ENCODE results near the gene PPP3CA. TPM values are rescaled to one million over a fixed set of nuclear protein-coding genes. Genes with fewer than 3 reads are reported as not detected.

Gene PPP3CA
- total RNA-seq, 2 experiments from 2014 or later, result 12.9 to 13.8 TPM

- Histone ChIP-seq H3K27ac (ENCODE audit: low read depth in 1 of 2, low read length in 2 of 2) (no peak overlapping the region), H3K27me3 (ENCODE audit: control insufficient read depth in 1 of 2, insufficient read depth in 2 of 2, low read length in 2 of 2) (no peaks in the 10 kb centered on the region), H3K9me3 (ENCODE audit: control insufficient read depth in 1 of 2, insufficient read depth in 1 of 2, low read length in 2 of 2) (peaks cover 0 to 5% of the 10 kb centered on the region in 2 experiments), H3K4me1 (ENCODE audit: insufficient read depth, low read length) (no peaks in the 10 kb centered on the region), H3K36me3 (ENCODE audit: insufficient read depth, low read length) (no peaks in the 10 kb centered on the region), H3K4me3 (ENCODE audit: low read length) (no peak overlapping the region)
- CTCF ChIA-PET, result interaction anchor here (0.7 kb wide), 1 partner anchor 31 kb away, joined by 3 read pairs; no protein-coding TSS in a partner anchor
- ATAC-seq (ENCODE audit: poor library complexity) (no peak), DNase-seq (no peak)
- H3K36me3 Mint-ChIP-seq (ENCODE audit: low read depth), result no peaks in the 10 kb centered on the region
- no peak overlapping the region for H3K27ac Mint-ChIP-seq
- POLR2A ChIA-PET, result interaction anchor here (0.6 to 0.8 kb wide), 2 partner anchors 54 to 1020 kb away, joined by 4 to 7 read pairs; no protein-coding TSS in a partner anchor
- H3K4me1 Mint-ChIP-seq (ENCODE audit: low read depth), result peaks cover 61% of the 10 kb centered on the region
- H3K27me3 Mint-ChIP-seq, result no peaks in the 10 kb centered on the region
- TF ChIP-seq CTCF (IDR thresholded peaks at IDR 0.05), result no peak
- no peaks in the 10 kb centered on the region for H3K9me3 Mint-ChIP-seq
- intact Hi-C loops (cut with DNase I, micrococcal nuclease), result no loop called here
- H3K4me3 Mint-ChIP-seq, result no peak overlapping the region
Observed at GRCh38 chr4:101292214-101292613, 55.1 kb downstream of the PPP3CA start.

- peaks cover 65% of the 10 kb centered on the region for H3K4me1 Mint-ChIP-seq (ENCODE audit: low read depth)
- H3K27ac ChIP-seq (ENCODE audit: low read depth in 1 of 2, low read length in 2 of 2), result no peak overlapping the region
- H3K4me1 ChIP-seq (ENCODE audit: insufficient read depth, low read length), result peaks cover under 1% of the 10 kb centered on the region
- no peaks in the 10 kb centered on the region for H3K27me3 ChIP-seq (ENCODE audit: control insufficient read depth in 1 of 2, insufficient read depth in 2 of 2, low read length in 2 of 2)
- no peaks in the 10 kb centered on the region for H3K9me3 Mint-ChIP-seq
- no peaks in the 10 kb centered on the region for H3K36me3 Mint-ChIP-seq (ENCODE audit: low read depth)
- H3K9me3 ChIP-seq (ENCODE audit: control insufficient read depth in 1 of 2, insufficient read depth in 1 of 2, low read length in 2 of 2), result peaks cover 0 to 5% of the 10 kb centered on the region in 2 experiments
- TF ChIP-seq CTCF (IDR thresholded peaks at IDR 0.05), result no peak
- H3K4me3 Mint-ChIP-seq, result no peak overlapping the region
- POLR2A ChIA-PET, result no interaction called here
- no peaks in the 10 kb centered on the region for H3K27me3 Mint-ChIP-seq
- CTCF ChIA-PET, result interaction anchor here (0.6 kb wide), 1 partner anchor 58 kb away, joined by 3 read pairs; no protein-coding TSS in a partner anchor
- DNase-seq (no peak), ATAC-seq (ENCODE audit: poor library complexity) (no peak)
- H3K4me3 ChIP-seq (ENCODE audit: low read length), result no peak overlapping the region
- no peak overlapping the region for H3K27ac Mint-ChIP-seq
- H3K36me3 ChIP-seq (ENCODE audit: insufficient read depth, low read length), result no peaks in the 10 kb centered on the region
- intact Hi-C loops (cut with DNase I, micrococcal nuclease), result no loop called here
Observed at GRCh38 chr4:101291198-101291597, 56.1 kb downstream of the PPP3CA start.

- ChIA-PET POLR2A (interaction anchor here (1.5 kb wide), 1 partner anchor 9 kb away, joined by 3 read pairs; no protein-coding TSS in a partner anchor), CTCF (no interaction called here)
- H3K36me3 Mint-ChIP-seq (ENCODE audit: low read depth), result no peaks in the 10 kb centered on the region
- no peak overlapping the region for H3K4me3 Mint-ChIP-seq
- ATAC-seq (ENCODE audit: poor library complexity) (no peak), DNase-seq (no peak)
- H3K27me3 Mint-ChIP-seq, result no peaks in the 10 kb centered on the region
- intact Hi-C loops (cut with DNase I, micrococcal nuclease), result no loop called here
- no peaks in the 10 kb centered on the region for H3K9me3 Mint-ChIP-seq
- no peaks in the 10 kb centered on the region for H3K27me3 ChIP-seq (ENCODE audit: control insufficient read depth in 1 of 2, insufficient read depth in 2 of 2, low read length in 2 of 2)
- H3K27ac ChIP-seq (ENCODE audit: low read depth in 1 of 2, low read length in 2 of 2), result no peak overlapping the region
- peaks cover 70% of the 10 kb centered on the region for H3K4me1 Mint-ChIP-seq (ENCODE audit: low read depth)
- peaks cover 4% of the 10 kb centered on the region for H3K4me1 ChIP-seq (ENCODE audit: insufficient read depth, low read length)
- H3K36me3 ChIP-seq (ENCODE audit: insufficient read depth, low read length), result no peaks in the 10 kb centered on the region
- H3K9me3 ChIP-seq (ENCODE audit: control insufficient read depth in 1 of 2, insufficient read depth in 1 of 2, low read length in 2 of 2), result peaks cover 0 to 5% of the 10 kb centered on the region in 2 experiments
- H3K4me3 ChIP-seq (ENCODE audit: low read length), result no peak overlapping the region
- no peak for TF ChIP-seq CTCF (IDR thresholded peaks at IDR 0.05)
- no peak overlapping the region for H3K27ac Mint-ChIP-seq
Observed at GRCh38 chr4:101290654-101291053, 56.7 kb downstream of the PPP3CA start.

Data from CD4-positive, alpha-beta T cell (primary cell).